Body of pancreas (tissue), 4 donors: ENCODE results near the gene COL9A3.

Source experiments
- CTCF ChIP-seq, 7 experiments: fragments of 450-650 bp in 4 of 7; fragments of 200-600 bp in 3 of 7; sonication (generic) in 3 of 7; IDR thresholded peaks; one replicate each; pipeline ENCODE4 v1.5.1; 2016 to 2019; ENCODE audit warnings: antibody characterized with exemption in 7 of 7
- POLR2A ChIP-seq, 3 donors: fragments of 450-650 bp; IDR thresholded peaks; one replicate each; pipeline ENCODE4 v1.6.1; 2016; ENCODE audit warnings: antibody characterized with exemption in 3 of 3, mild to moderate bottlenecking in 2 of 3

GRCh38 chr20:62811320-62811719, 5.5 kb upstream of the COL9A3 start:
- TF ChIP-seq CTCF (IDR thresholded peaks at IDR 0.05) (no peak), POLR2A (IDR thresholded peaks at IDR 0.05) (no peak)
